ENCODE data around the gene ERRFI1.

DNA sequence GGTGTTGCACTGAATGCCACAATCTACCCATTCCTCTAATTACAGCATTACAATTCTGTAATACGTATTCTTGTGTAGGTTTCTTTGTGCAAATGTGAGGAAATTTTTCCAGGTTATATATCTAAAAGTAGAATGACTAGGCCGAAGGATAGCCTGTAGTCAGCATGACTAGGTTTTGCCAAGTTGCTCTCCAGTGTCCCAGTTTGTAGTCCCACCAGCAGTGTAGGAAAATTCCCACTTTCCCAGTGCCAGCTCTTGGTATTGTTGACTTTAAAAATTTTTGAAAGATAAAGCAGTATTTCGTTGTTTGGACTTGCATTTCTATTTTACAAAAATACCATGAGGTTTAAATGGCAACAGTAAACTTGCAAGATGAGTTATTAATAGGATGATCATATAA, 61.6 kb downstream of the ERRFI1 start:
- TF ChIP-seq EZH2 (IDR thresholded peaks at IDR 0.05) (no peak), FOXP2 (optimal IDR thresholded peaks at IDR 0.05; ENCODE audit: control extremely low read depth, extremely low read length, insufficient read depth) (no peak), POLR2AphosphoS5 (IDR thresholded peaks at IDR 0.05; ENCODE audit: borderline replicate concordance, low read depth, low read length) (no peak)
